ENCODE measurements around the gene SHMT2.

The SHMT2 gene

DNA sequence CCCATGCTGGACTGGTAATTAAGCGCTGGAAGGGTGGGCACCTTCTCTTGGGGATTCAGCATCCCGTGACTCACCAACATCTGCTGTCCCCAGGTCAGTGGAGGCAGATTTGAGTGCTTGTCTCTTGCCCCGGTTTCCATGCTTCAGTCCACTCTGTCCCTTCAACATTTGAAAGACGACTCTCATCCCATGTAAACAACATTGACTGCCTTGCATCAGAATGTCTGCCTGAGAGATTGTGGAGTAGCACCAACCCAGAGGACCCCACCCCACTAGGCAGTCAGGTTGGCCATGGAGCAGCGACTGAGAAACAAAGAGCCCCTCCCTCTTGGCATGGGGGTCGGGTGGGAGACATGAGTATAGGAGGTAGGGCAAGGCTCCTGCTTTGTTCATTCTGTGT, 26.4 kb downstream of the SHMT2 start:
- TF ChIP-seq GATA2 (IDR thresholded peaks at IDR 0.05; ENCODE audit: low read depth, low read length) (no peak), GATA3 (IDR thresholded peaks at IDR 0.05; ENCODE audit: low read depth, low read length) (no peak)

DNA sequence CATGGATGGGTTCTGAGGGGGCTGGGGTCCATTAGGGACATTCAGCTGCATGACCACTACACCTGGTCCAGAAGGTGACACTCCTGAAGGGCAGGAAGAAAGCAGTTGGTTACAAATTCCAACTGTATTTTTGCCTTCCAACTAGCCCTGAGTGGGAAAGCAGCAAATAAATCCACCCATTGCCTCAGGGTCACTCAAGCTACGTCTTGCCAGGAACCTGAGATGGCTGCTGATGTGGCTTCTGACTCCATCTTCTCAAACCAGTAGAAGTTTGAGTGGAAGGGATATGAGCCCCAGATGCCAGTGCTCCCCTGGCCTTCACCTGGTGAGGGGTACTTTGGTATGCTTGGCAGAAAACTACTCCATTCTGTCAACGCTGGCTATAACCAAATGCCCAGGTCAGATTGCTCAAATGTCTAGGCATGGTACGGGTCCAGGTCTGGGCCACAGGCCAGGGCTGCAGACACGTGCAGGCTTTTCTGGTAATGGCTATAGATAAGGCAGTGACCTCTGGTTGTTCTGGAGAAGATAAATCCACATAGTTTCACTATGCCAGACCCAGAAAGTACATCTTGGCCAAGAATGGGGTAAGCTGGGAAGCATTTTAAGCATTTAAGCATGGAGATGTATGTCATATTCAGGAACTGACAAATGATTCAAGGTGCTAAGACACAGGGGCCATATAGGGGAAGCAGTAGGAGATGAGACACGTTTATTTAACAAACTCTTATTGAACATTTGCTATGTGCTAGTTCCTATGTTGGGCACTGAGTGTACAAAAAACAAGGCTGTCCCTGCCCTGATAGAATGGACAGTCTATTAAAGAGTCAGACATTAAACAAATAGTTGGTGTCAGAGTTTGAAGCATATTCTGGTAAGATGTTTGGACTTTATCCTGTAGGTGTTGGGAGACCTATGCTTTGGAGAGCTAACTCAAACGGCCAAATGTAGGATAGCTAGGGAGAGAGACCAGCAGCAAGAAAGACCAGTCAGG, 29.8 kb downstream of the SHMT2 start:
- no peak for TF ChIP-seq GATA2 (IDR thresholded peaks at IDR 0.05; ENCODE audit: low read depth, low read length)
- TF ChIP-seq GATA3 (IDR thresholded peaks at IDR 0.05; ENCODE audit: low read depth, low read length): no peak

DNA sequence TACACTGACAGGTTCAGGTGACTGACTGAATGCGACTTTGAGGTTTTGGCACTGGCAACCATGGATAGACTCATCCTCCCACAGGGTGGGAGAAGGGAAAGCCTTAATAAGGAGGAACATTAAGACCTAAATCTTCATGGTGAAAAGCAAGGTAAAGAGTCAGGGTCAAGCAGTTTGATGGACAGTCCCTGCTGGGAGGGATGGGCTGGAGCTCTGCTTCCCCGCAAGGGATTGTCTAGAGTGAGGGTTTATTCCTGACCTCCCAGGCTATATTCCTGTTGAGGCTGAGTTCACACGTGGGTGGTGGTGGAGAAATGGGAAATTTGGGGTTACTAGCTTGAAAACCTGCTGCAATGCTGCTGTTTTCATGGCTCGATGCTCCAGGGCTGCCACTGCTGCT, 30.9 kb downstream of the SHMT2 start:
- TF ChIP-seq GATA2 (IDR thresholded peaks at IDR 0.05; ENCODE audit: low read depth, low read length) (no peak), GATA3 (IDR thresholded peaks at IDR 0.05; ENCODE audit: low read depth, low read length) (no peak)

DNA sequence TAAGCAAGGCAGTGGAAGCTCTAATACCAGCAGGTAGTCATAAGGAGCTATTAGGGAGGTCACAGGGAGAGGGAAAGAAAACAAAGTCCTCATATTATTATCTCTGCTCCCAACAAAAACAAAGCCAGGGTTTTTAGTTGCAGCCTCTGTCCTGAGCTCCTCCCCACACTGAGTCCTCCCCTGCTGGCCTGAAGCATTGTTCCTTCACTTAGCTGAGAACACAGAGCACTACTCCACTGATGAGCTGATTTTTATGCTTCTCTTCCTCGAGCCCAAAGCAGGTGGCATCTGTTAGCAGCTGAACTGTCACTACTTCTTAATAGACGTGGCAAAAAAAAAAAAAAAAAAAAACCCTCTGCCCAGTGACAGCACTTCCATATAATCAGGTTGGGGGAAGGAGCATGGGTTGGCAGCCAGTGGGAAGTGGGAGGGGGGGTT, 31.9 kb downstream of the SHMT2 start:
- TF ChIP-seq GATA3 (IDR thresholded peaks at IDR 0.05; ENCODE audit: low read depth, low read length): no peak
- no peak for TF ChIP-seq GATA2 (IDR thresholded peaks at IDR 0.05; ENCODE audit: low read depth, low read length)

DNA sequence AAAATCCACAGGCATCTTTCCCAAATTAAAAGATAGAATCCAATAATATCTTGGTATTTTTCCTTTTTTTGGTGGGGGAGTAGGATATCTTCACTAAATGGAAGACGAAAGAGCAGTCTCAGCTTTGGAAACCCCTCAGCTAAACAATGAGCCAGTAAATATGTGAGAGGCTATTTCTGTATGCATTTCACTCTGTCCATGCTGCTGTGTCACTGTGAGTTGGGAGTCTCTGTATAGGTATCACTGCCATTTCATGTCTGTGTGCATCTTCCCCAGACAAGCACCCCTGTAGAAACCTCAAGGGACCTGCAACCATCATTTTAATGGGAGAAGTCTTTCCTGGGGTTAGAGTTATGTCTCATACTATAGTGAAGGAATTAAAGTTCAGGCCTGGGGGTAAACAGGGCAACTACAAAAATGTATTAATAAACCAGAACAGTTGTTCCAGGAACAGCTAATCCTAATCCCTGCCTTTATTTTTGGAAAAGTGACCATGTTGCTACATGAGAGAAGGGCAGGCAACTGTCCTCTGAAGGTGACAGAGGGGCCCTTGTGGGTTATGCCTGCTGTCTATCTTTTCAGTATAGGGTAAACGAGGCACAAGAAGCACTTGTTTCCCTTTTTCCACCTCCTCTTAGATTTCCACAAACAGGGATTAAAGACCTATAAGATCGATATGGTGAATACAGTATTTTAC, 32.8 kb downstream of the SHMT2 start:
- TF ChIP-seq GATA2 (IDR thresholded peaks at IDR 0.05; ENCODE audit: low read depth, low read length): no peak
- no peak for TF ChIP-seq GATA3 (IDR thresholded peaks at IDR 0.05; ENCODE audit: low read depth, low read length)

DNA sequence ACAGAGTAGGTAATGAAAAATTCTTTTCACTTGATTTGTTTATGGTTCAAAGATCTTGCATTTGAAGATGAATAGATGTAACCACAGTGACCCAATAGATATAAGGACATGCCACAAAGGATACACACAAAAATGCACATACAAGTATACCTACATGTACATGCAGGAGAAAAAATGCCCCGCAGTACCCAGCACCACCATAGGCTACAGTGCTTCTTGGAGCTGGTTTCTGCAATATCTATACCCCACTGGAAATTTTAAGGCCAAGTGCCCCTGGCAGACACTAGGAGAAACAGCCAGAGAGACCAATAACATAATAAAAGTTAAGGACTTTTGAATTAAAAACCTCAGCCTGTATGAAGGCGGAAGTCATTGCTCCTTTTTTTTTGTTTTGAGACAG, 33.6 kb downstream of the SHMT2 start:
- no peak for TF ChIP-seq GATA3 (IDR thresholded peaks at IDR 0.05; ENCODE audit: low read depth, low read length)
- TF ChIP-seq GATA2 (IDR thresholded peaks at IDR 0.05; ENCODE audit: low read depth, low read length): no peak

DNA sequence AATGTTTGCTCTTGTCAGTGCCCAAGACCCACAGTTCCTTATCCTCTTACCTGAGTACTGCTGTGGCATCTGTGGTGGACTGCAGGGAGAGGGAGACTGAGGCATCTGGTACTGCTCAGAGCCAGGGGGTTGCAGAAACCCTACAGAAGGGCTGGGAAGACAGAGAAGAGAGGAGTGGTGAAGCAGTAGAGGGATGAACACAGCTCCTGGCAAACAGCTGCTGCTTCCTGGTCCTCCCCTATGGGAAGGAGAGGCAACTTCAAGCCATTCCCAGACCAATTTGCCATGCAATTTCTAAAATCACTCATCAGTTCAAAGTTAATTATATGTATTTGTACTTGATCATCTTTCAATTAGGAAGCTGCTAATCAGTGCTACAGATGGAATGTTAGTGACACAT, 37.2 kb downstream of the SHMT2 start:
- TF ChIP-seq GATA3 (IDR thresholded peaks at IDR 0.05; ENCODE audit: low read depth, low read length): no peak

DNA sequence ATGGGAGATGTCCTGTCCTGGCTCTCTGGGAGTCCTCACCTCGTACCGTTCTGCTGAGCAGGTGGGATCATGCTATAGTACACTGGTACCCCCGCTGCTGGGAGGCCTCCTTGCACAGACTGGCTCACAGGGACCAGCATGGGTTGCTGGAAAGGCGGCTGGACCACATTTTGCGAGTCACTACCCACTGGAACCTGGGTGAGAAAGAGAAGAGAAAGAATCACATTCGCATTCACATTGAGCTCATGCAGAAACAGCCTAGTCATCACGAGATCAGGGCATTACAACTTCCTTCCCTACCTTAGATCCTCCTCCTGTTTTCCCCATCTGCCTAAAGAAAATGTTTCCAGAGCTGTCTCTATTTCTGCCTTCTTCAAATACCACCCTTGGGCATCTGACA, 38.8 kb downstream of the SHMT2 start:
- TF ChIP-seq GATA2 (IDR thresholded peaks at IDR 0.05; ENCODE audit: low read depth, low read length): no peak
- no peak for TF ChIP-seq GATA3 (IDR thresholded peaks at IDR 0.05; ENCODE audit: low read depth, low read length)

DNA sequence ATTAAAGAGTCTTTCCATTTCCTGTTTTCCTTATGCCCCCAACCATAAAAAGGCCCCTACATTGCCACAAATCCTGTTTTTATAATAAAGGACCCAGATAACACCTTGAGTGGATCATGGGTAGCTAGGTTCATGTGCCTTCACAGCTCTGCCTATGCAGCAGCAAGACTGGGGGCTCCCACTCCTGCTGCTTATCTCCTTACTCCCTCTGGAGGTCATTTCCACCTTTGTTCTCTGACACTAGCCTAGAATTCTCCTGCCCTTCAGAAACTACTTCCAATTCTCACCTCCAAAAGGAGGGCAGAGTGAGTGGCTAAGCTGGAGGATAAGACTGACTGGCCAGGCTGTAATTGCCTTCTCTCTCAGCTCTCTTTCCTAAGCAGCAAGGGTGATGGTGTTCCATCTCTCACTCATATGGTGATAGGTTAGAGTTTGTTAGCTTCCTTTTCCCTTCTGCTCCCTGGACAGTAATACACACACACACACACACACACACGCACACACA, 41.5 kb downstream of the SHMT2 start:
- no peak for TF ChIP-seq GATA2 (IDR thresholded peaks at IDR 0.05; ENCODE audit: low read depth, low read length)
- TF ChIP-seq GATA3 (IDR thresholded peaks at IDR 0.05; ENCODE audit: low read depth, low read length): no peak

DNA sequence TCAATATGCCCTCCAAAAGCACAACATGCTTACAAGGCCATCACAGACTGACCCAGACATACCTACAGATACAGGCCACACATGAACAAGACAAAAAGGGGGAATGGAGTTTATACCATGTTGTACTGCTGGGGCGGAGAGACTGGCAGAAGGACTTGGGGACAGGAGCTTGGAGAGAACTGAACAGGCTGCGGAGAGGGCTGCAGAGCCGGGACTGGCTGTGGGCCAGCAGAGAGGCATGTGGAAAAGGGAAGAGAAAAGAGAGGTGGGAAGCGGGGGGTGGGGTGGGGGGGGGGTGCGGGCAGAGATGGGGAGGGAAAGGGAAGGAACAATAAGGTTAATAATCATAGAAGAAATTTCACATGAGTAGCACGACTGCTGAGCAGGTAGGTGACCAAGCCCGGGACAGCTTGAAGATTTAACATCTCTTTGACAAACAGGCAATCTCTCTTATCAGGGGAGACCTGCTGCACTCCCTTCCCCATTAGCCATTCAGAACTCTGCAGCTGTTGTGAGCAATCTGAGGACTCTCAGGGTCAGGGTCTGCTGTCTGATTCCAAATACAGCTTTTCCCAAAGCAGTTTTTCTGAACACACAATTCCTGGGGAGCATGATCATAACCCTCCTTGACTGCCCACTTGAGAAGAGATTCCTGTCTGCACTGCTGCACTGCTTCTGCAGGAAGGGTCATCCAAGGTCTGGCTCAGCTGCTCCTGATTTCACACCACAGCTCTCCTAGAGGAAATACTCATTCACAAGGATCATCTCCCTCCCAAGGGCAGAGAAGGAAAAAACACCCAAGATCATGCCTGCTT, 43.0 kb downstream of the SHMT2 start:
- peak; percentile 25; the same call in 1 of the 2 replicates for TF ChIP-seq GATA2 (IDR thresholded peaks at IDR 0.05; ENCODE audit: low read depth, low read length)
- TF ChIP-seq GATA3 (IDR thresholded peaks at IDR 0.05; ENCODE audit: low read depth, low read length): no peak

DNA sequence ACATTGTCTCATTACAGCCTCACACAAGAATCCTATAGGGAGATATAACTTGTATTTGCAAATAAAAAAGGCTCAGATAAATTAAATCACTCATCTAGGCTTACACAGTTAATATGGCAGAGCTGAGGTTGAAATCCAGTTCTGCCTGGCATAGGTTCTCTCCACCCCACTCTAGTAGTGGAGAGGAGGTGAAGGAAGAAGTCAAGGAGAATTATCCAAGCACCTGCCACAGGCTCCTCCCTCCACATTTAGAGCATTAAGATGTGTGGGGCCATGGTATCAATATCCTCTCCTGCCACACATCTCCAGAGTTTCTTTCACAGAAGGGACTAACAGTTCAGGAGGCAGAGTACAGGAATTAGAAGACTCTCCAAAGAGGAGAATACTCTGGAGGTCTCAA, 44.0 kb downstream of the SHMT2 start:
- TF ChIP-seq GATA3 (IDR thresholded peaks at IDR 0.05; ENCODE audit: low read depth, low read length) (no peak), GATA2 (IDR thresholded peaks at IDR 0.05; ENCODE audit: low read depth, low read length) (no peak)

DNA sequence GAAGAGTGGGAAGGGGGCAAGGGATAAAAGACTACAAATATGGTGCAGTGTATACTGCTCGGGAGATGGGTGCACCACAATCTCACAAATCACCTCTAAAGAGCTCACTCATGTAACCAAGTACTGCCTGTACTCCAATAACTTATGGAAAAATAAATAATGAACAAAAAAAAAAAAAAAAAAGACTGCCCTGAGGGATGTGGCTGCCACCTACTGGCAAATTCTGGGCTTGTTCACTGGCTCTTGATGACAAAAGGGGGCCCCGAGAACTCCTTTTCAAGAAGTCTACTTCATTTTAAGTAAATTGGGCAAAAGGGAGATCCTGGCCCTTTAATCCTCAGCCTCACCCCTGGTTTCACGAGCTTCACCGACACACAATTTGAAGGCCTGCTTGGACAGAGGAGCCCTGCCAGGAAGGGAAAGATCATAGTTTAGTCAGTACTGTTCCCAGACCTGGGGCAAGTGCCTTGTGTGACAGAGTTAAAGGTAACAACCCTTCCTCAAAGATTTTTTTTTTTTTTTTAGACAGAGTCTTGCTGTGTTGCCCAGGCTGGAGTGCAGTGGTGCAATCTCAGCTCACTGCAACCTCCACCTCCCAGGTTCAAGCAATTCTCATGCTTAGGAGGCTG, 47.5 kb downstream of the SHMT2 start:
- TF ChIP-seq GATA2 (IDR thresholded peaks at IDR 0.05; ENCODE audit: low read depth, low read length): no peak
- TF ChIP-seq GATA3 (IDR thresholded peaks at IDR 0.05; ENCODE audit: low read depth, low read length): no peak

All from SH-SY5Y (cell line).